IMR-90 (cell line): Measurements from ENCODE around the gene ABCD1. TPM values are rescaled to one million over a fixed set of nuclear protein-coding genes. Genes with fewer than 3 reads are reported as not detected.

ENCODE experiments used
- ATAC-seq: fragments of 200-7000 bp; cut with Tn5 transposase; 2 replicates; pipeline ENCODE4 v1.9.1; 2020; ENCODE audit warnings: low read depth, mild to moderate bottlenecking, moderate library complexity
- BruUV-seq: library from RNA; stranded (reverse); fragments of 400-500 nt; replicated peaks from 2 replicates; lab custom pipeline; 2021; lab: Mats Ljungman, UMichigan
- CTCF ChIA-PET: fragments of 300-600 bp; formaldehyde crosslinking; extraction: SDS; loops from one replicate; lab custom pipeline; 2021; ENCODE audit warnings: antibody characterized with exemption; lab: Yijun Ruan, JAX
- POLR2A ChIA-PET: fragments of 300-600 bp; sonication (Branson Sonifier 250); formaldehyde crosslinking; loops from one replicate; lab custom pipeline; 2022; ENCODE audit warnings: antibody characterized with exemption; ENCODE audit not compliant: unreplicated experiment; lab: Charles Lee
- DNase-seq: peaks from one replicate; pipeline ENCODE4 v3.0.0; 2013
- H2AFZ ChIP-seq: replicated peaks from 2 replicates; pipeline ENCODE3; 2013; ENCODE audit warnings: low read length, mild to moderate bottlenecking; ENCODE audit not compliant: poor library complexity
- H2AK5ac ChIP-seq: 2 replicates; pipeline ENCODE4 v1.6.1; 2013; ENCODE audit warnings: low read depth, low read length, inconsistent platforms
- H2AK9ac ChIP-seq: replicated peaks from 2 replicates; pipeline ENCODE3; 2013; ENCODE audit warnings: mild to moderate bottlenecking, low read depth, low read length, moderate library complexity; ENCODE audit not compliant: poor library complexity
- H2BK120ac ChIP-seq: 2 replicates; pipeline ENCODE4 v1.6.1; 2013; ENCODE audit warnings: low read depth, low read length, inconsistent platforms
- H2BK15ac ChIP-seq: 3 replicates; pipeline ENCODE4 v1.6.1; 2013; ENCODE audit warnings: low read depth, low read length, inconsistent platforms
- H2BK20ac ChIP-seq: 2 replicates; pipeline ENCODE4 v1.6.1; 2013; ENCODE audit warnings: low read depth, mild to moderate bottlenecking, inconsistent platforms, low read length, moderate library complexity
- H2BK5ac ChIP-seq: 2 replicates; pipeline ENCODE4 v1.6.1; 2013; ENCODE audit warnings: mild to moderate bottlenecking, low read depth, low read length, inconsistent platforms; ENCODE audit not compliant: poor library complexity, severe bottlenecking
- H3K14ac ChIP-seq: replicated peaks from 2 replicates; pipeline ENCODE4 v1.6.1; 2013; ENCODE audit warnings: low read depth, low read length, inconsistent platforms
- H3K18ac ChIP-seq: 2 replicates; pipeline ENCODE4 v1.6.1; 2013; ENCODE audit warnings: low read depth, low read length, control low read depth
- H3K23ac ChIP-seq: 2 replicates; pipeline ENCODE4 v1.6.1; 2013; ENCODE audit warnings: low read depth, low read length, inconsistent platforms
- H3K27ac ChIP-seq: 2 replicates; pipeline ENCODE4 v1.5.1; 2013; ENCODE audit warnings: mild to moderate bottlenecking, control low read depth, low read length; ENCODE audit not compliant: insufficient read depth
- H3K27me3 ChIP-seq: 2 replicates; pipeline ENCODE4 v1.6.1; 2013; ENCODE audit warnings: low read length; ENCODE audit not compliant: control insufficient read depth, insufficient read depth
- H3K36me3 ChIP-seq: 2 replicates; pipeline ENCODE4 v1.6.1; 2013; ENCODE audit warnings: low read length, mixed read lengths; ENCODE audit not compliant: control insufficient read depth, insufficient read depth
- H3K4ac ChIP-seq: 2 replicates; pipeline ENCODE4 v1.6.1; 2013; ENCODE audit warnings: low read depth, low read length, inconsistent platforms
- H3K4me1 ChIP-seq: 2 replicates; pipeline ENCODE4 v1.6.1; 2013; ENCODE audit warnings: low read length, mixed read lengths; ENCODE audit not compliant: control insufficient read depth, insufficient read depth
- H3K4me2 ChIP-seq: 2 replicates; pipeline ENCODE4 v1.6.1; 2013; ENCODE audit warnings: low read depth, mild to moderate bottlenecking, control low read depth, low read length, moderate library complexity
- H3K4me3 ChIP-seq: 2 replicates; pipeline ENCODE4 v1.5.1; 2013; ENCODE audit warnings: low read depth, mild to moderate bottlenecking, control low read depth, low read length, moderate library complexity; ENCODE audit not compliant: insufficient read depth
- H3K56ac ChIP-seq: 2 replicates; pipeline ENCODE4 v1.6.1; 2013; ENCODE audit warnings: low read length, inconsistent platforms; ENCODE audit not compliant: insufficient read depth; ENCODE audit errors: extremely low read depth
- H3K79me1 ChIP-seq, 2 experiments: 2 replicates each; pipeline ENCODE4 v1.6.1; 2013; ENCODE audit warnings: low read length in 2 of 2, inconsistent platforms in 1 of 2, low read depth in 1 of 2
- H3K9ac ChIP-seq: 2 replicates; pipeline ENCODE4 v1.6.1; 2013; ENCODE audit warnings: low read depth, low read length, control low read depth
- H3K9me1 ChIP-seq: 2 replicates; pipeline ENCODE4 v1.6.1; 2013; ENCODE audit warnings: low read length, inconsistent platforms; ENCODE audit not compliant: insufficient read depth
- H3K9me3 ChIP-seq: 2 replicates; pipeline ENCODE4 v1.6.1; 2013; ENCODE audit warnings: low read length; ENCODE audit not compliant: control insufficient read depth, insufficient read depth
- H4K20me1 ChIP-seq: 2 replicates; pipeline ENCODE4 v1.6.1; 2013; ENCODE audit warnings: low read length, inconsistent platforms; ENCODE audit not compliant: insufficient read depth
- H4K5ac ChIP-seq: 2 replicates; pipeline ENCODE4 v1.6.1; 2013; ENCODE audit warnings: mild to moderate bottlenecking, low read depth, low read length, control low read depth
- H4K8ac ChIP-seq, 2 experiments: 2 replicates each; pipeline ENCODE4 v1.6.1; 2013; ENCODE audit warnings: low read depth in 2 of 2, low read length in 2 of 2, control low read depth in 1 of 2, inconsistent platforms in 1 of 2
- H4K91ac ChIP-seq: 2 replicates; pipeline ENCODE4 v1.6.1; 2013; ENCODE audit warnings: low read depth, low read length, inconsistent platforms; ENCODE audit not compliant: insufficient read depth
- BHLHE40 ChIP-seq: fragments of 150-350 bp; IDR thresholded peaks from 2 replicates; pipeline ENCODE4 v1.6.1; 2016; ENCODE audit warnings: mild to moderate bottlenecking, low read depth, low read length
- CEBPB ChIP-seq: IDR thresholded peaks from 2 replicates; pipeline ENCODE4 v1.6.1; 2012; ENCODE audit warnings: low read depth, low read length, improper control_type of control experiment
- ELK1 ChIP-seq: fragments of 150-350 bp; IDR thresholded peaks from 2 replicates; pipeline ENCODE4 v1.6.1; 2016; ENCODE audit warnings: low read depth, mild to moderate bottlenecking, low read length, moderate library complexity, borderline replicate concordance
- MAFK ChIP-seq: IDR thresholded peaks from 2 replicates; pipeline ENCODE4 v1.6.1; 2012; ENCODE audit warnings: low read depth, low read length, improper control_type of control experiment
- MAZ ChIP-seq: IDR thresholded peaks from 2 replicates; pipeline ENCODE4 v1.6.1; 2012; ENCODE audit warnings: low read depth, mild to moderate bottlenecking, low read length, improper control_type of control experiment, moderate library complexity, borderline replicate concordance
- MXI1 ChIP-seq: IDR thresholded peaks from 2 replicates; pipeline ENCODE4 v1.6.1; 2012; ENCODE audit warnings: low read depth, mild to moderate bottlenecking, low read length, moderate library complexity, borderline replicate concordance
- NFE2L2 ChIP-seq: fragments of 150-350 bp; IDR thresholded peaks from 2 replicates; pipeline ENCODE4 v1.6.1; 2016; ENCODE audit warnings: low read depth, mild to moderate bottlenecking, low read length
- RFX5 ChIP-seq: IDR thresholded peaks from 2 replicates; pipeline ENCODE4 v1.8.0; 2012; ENCODE audit warnings: low read depth, mild to moderate bottlenecking, low read length, moderate library complexity
- SMC3 ChIP-seq: fragments of 150-350 bp; IDR thresholded peaks from 2 replicates; pipeline ENCODE4 v1.6.1; 2016; ENCODE audit warnings: low read depth, mild to moderate bottlenecking, antibody characterized with exemption, low read length, moderate library complexity
- USF2 ChIP-seq: fragments of 150-350 bp; IDR thresholded peaks from 2 replicates; pipeline ENCODE4 v1.6.1; 2017; ENCODE audit warnings: mild to moderate bottlenecking, antibody characterized with exemption, low read length, low read depth
- WGBS, 2 experiments: methylation state at CpG; one replicate each; pipeline versions ENCODE4 v1.1.5 to v1.1.7; 2013; ENCODE audit warnings: missing lambda C conversion rate in 2 of 2; ENCODE audit not compliant: insufficient read length in 1 of 2; ENCODE audit errors: extremely low coverage in 2 of 2; 5-methylcytosine and 5-hydroxymethylcytosine counted together
- dilution Hi-C: fragments of 300-500 bp; cut with HindIII; formaldehyde crosslinking; loops from one replicate; pipeline ENCODE4 v1.14.3; 2018; ENCODE audit warnings: low sequenced_read_pairs; ENCODE audit not compliant: unreplicated experiment
- in situ Hi-C: fragments of 300-500 bp; cut with MboI; formaldehyde crosslinking; loops from 3 replicates; pipeline ENCODE4 v1.14.3; 2019; ENCODE audit warnings: low sequenced_read_pairs, inconsistent platforms, mixed read lengths
- intact Hi-C: fragments of 100-400 bp; cut with micrococcal nuclease; formaldehyde crosslinking; loops from 2 replicates; pipeline ENCODE4 v1.10.0; 2022
- polyA plus RNA-seq, 3 experiments: library from polyadenylated mRNA; depleted of rRNA; stranded (reverse); fragments of >200 nt; gene quantifications; 2 replicates each; pipeline ENCODE4 v1.2.3, GENCODE V29; 2012; ENCODE audit warnings: low replicate concordance in 1 of 3
- total RNA-seq: library from RNA; depleted of rRNA; stranded (reverse); fragments of >200 nt; gene quantifications from 2 replicates; pipeline ENCODE4 v1.2.3, GENCODE V29; 2012

ABCD1 gene
- total and polyA plus RNA-seq, 2 of the 4 experiments (the other 2 are of a cell fraction), result 4.3 to 7.0 TPM

GRCh38 chrX:153685156-153685536, 39.5 kb upstream of the ABCD1 start:
- Histone ChIP-seq H2BK120ac (no peak overlapping the region), H3K18ac (no peak overlapping the region), H3K14ac (no peak overlapping the region), H3K4ac (no peak overlapping the region), H3K9me1 (peaks cover 5% of the 10 kb centered on the region; the same call in 1 of the 2 replicates), H3K27ac (no peak overlapping the region), H3K9ac (no peak overlapping the region), H4K5ac (no peak overlapping the region), H4K20me1 (peaks cover 8% of the 10 kb centered on the region), H3K4me1 (peaks cover 6% of the 10 kb centered on the region), H4K8ac (no peak overlapping the region), H2BK20ac (no peak overlapping the region), H3K9me3 (peaks cover 7% of the 10 kb centered on the region; the same call in 1 of the 2 replicates), H2BK5ac (no peak overlapping the region), H4K91ac (no peak overlapping the region), H2AK5ac (no peak overlapping the region), H3K56ac (no peak overlapping the region), H2AFZ (no peak overlapping the region), H3K4me3 (no peak overlapping the region), H2AK9ac (no peak overlapping the region), H3K27me3 (peaks cover 1% of the 10 kb centered on the region; the same call in 1 of the 2 replicates), H3K36me3 (no peaks in the 10 kb centered on the region; the same call in 1 of the 2 replicates), H2BK15ac (no peak overlapping the region), H3K79me1 (0 out of 4 replicates have a peak, but pooled peaks cover 0 to 6% of the 10 kb centered on the region in 2 experiments), H3K4me2 (no peak overlapping the region), H3K23ac (no peak overlapping the region)
- dilution Hi-C loops, result no loop called here
- 48% methylated on average over 7 of the region's 21 CpGs; no CpG with 5 or more reads in 1 of the 2 experiments for WGBS, 2 experiments
- DNase-seq, result no peak
- ATAC-seq, result no peak
- no TSS peak for BruUV-seq
- in situ Hi-C loops, result no loop called here
- intact Hi-C loops, result no loop called here
- POLR2A ChIA-PET, result no interaction called here
- CTCF ChIA-PET, result no interaction called here
- TF ChIP-seq USF2 (no peak), CEBPB (no peak), MAZ (no peak), BHLHE40 (no peak), MXI1 (no peak), NFE2L2 (no peak), ELK1 (no peak), SMC3 (no peak), MAFK (no peak), RFX5 (no peak)
